Measurements from ENCODE around the gene HOXA5. TPM values are rescaled to one million over a fixed set of nuclear protein-coding genes. Genes with fewer than 3 reads are reported as not detected.

The HOXA5 gene
- total and polyA plus RNA-seq, 2 donors (not counting 3 experiments of a cell fraction or from before 2014, with no cell fraction given): 18.6 to 18.8 TPM

- dilution Hi-C loops (cut with MboI; ENCODE audit: extremely low pct_ligation_motif_present, low sequenced_read_pairs): no loop called here
Observed at GRCh38 chr7:27143950-27144780, 684 bp upstream of the HOXA5 start.

More at GRCh38 chr7:27143950-27144780, 684 bp upstream of the HOXA5 start:
- intact Hi-C loops (cut with micrococcal nuclease): loop anchor here (1.0 to 5.0 kb wide), 7 partner anchors 17 to 1287 kb away; partner anchors contain the start of gene HOXA9
- Histone ChIP-seq H3K79me2 (ENCODE audit: control insufficient read depth, insufficient read depth, low read length) (peaks cover 97% of the 10 kb centered on the region), H3K9me1 (replicated peaks; ENCODE audit: control insufficient read depth, extremely low read depth, insufficient read depth, low read length) (no peaks in the 10 kb centered on the region), H3K9ac (replicated peaks; ENCODE audit: extremely low read depth, insufficient read depth, low read length) (peak overlapping the region; percentile 47), H3K36me3 (ENCODE audit: control insufficient read depth in 2 of 2, extremely low read depth in 1 of 2, insufficient read depth in 2 of 2, low read length in 2 of 2) (peaks cover 0 to 19% of the 10 kb centered on the region in 2 experiments), H3K4me2 (ENCODE audit: insufficient read depth, low read length) (peak overlapping the region; percentile 76), H3K27me3 (ENCODE audit: control insufficient read depth in 2 of 2, insufficient read depth in 2 of 2, low read length in 2 of 2) (no peaks in the 10 kb centered on the region), H3K9me3 (replicated peaks; ENCODE audit: control insufficient read depth, insufficient read depth, low read length) (no peaks in the 10 kb centered on the region), H3K4me1 (ENCODE audit: control insufficient read depth, extremely low read depth, insufficient read depth, low read length) (peaks cover 73% of the 10 kb centered on the region), H4K20me1 (replicated peaks; ENCODE audit: control insufficient read depth, extremely low read depth, insufficient read depth, low read length) (no peaks in the 10 kb centered on the region), H3K4me3 (replicated peaks in 1 of 3; ENCODE audit: insufficient read depth in 1 of 3, low read depth in 1 of 3, low read length in 3 of 3) (peak overlapping the region; percentile 5 to 23 (median 13)), H2AFZ (ENCODE audit: low read depth, low read length) (no peak overlapping the region), H3K27ac (ENCODE audit: insufficient read depth, low read depth, low read length) (peak overlapping the region; percentile 64)
- no peak for FAIRE-seq
- TF ChIP-seq FOS (IDR thresholded peaks at IDR 0.05; ENCODE audit: borderline replicate concordance, insufficient read depth, low read length) (no peak), POLR2AphosphoS5 (IDR thresholded peaks at IDR 0.05; ENCODE audit: insufficient read depth, low read depth, low read length) (no peak), CTCF (IDR thresholded peaks at IDR 0.05; ENCODE audit: extremely low read depth in 1 of 2, insufficient read depth in 1 of 2, low read depth in 1 of 2, low read length in 2 of 2) (no peak), POLR2A (IDR thresholded peaks at IDR 0.05; ENCODE audit: low read depth, low read length) (no peak), EZH2 (IDR thresholded peaks at IDR 0.05; ENCODE audit: borderline replicate concordance, low read depth, low read length, severe bottlenecking) (no peak), MYC (IDR thresholded peaks at IDR 0.05; ENCODE audit: low read depth, low read length) (no peak), JUN (IDR thresholded peaks at IDR 0.05; ENCODE audit: borderline replicate concordance, insufficient read depth, insufficient read length, low read depth) (no peak), GATA2 (IDR thresholded peaks at IDR 0.05; ENCODE audit: insufficient read depth, insufficient read length, low read depth, low read length) (no peak), MAX (IDR thresholded peaks at IDR 0.05; ENCODE audit: insufficient read depth, insufficient read length) (no peak)
- ChIA-PET POLR2A (interaction anchor here (0.7 to 1.5 kb wide), 4 partner anchors 14 to 45 kb away, joined by 3 read pairs; partner anchors contain the start of gene HOXA9), CTCF (interaction anchor here (0.7 to 7.0 kb wide), 35 partner anchors 8 to 1251 kb away, joined by 3 to 72 read pairs (median 6); partner anchors contain the start of genes HOXA3, HOXA4 and HOXA7)
- no peak for DNase-seq (ENCODE audit: low read depth, low spot score)
- no TSS peak for BruUV-seq (replicated peaks)
